GM21390 (cell line): ENCODE measurements around the gene GYPB.
A peak's percentile ranks its signal among the peaks of the same experiment; 100 is the strongest.
"Not testable (repeated sequence)": the region's sequence is repeated elsewhere in the genome, so short reads cannot be mapped to it uniquely, and the experiment has no call there.

Experiments used
- ATAC-seq: cut with Tn5 transposase; IDR thresholded peaks from one replicate; pipeline ENCODE4 v1.9.1; 2021; ENCODE audit not compliant: unreplicated experiment

Gene GYPB

GRCh38 chr4:144019277-144019676 lies at the start of gene GYPB:
TSS of gene GYPB (minus strand) at chr4:144019380. CDS start at chr4:144019287, 93 bp downstream.
- ATAC-seq: not testable (repeated sequence)

DNA sequence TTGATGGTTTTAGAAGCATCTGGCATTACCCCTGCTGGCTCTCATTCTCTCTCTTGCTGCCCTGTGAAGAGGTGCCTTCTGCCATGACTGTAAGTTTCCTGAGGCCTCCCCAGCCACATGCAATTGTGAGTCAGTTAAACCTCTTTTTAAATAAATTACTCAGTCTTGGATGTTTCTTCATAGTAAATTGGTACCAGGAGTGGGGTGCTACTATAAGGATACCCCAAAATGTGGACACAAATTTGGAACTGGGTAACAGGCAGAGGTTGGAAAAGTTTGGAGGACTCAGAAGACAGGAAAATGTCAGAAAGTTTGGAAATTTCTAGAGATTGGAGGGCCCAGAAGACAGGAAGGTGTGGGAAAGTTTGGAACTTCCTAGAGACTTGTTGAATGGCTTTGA lies 42.4 kb upstream of the GYPB start:
- not testable (repeated sequence) for ATAC-seq

GRCh38 chr4:144060234-144060859 lies 41.2 kb upstream of the GYPB start:
- not testable (repeated sequence) for ATAC-seq

- ATAC-seq: no peak
These were observed 37.6 kb upstream of the GYPB start for GRCh38 chr4:144056800-144057199.

GRCh38 chr4:144055336-144055735 lies 36.2 kb upstream of the GYPB start:
- not testable (repeated sequence) for ATAC-seq

DNA sequence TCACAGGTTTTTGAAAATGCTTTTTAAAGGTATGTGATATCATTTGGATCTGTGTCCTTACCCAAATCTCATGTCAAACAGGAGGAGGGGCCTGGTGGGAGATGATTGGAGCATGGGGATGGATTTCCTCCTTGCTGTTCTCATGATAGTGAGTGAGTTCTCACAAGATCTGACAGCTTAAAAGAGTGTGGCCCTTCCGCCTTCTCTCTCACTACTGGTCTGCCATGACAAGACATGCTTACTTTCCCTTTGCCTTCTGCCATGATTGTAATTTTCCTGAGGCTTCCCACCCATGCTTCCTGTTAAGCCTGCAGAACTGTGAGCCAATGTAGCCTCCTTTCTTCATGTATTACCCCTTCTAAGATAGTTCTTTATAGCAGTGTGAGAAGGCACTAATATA lies 32.3 kb upstream of the GYPB start:
- ATAC-seq: not testable (repeated sequence)

GRCh38 chr4:144050631-144051030 lies 31.5 kb upstream of the GYPB start:
- not testable (repeated sequence) for ATAC-seq

GRCh38 chr4:144049495-144050424 lies 30.6 kb upstream of the GYPB start:
- ATAC-seq: not testable (repeated sequence)

DNA sequence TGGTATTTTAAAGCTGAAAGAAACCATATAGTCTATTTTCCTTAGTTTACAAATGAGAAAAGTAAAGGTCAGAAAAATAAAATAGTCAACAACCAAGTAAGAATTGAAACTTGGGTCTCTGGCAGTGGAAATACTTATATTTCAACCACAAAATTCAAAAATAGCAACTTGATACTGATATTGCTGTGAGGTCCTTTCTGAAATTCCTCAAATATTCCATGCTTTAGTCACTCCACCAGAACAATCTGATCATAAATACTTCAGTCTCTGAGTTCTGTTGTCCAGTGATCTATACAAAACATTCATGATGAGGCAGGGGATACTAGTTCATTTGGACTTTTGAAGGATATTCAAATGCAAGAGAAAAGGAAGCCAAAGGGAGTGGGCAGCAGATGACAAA lies 25.8 kb upstream of the GYPB start:
- not testable (repeated sequence) for ATAC-seq

DNA sequence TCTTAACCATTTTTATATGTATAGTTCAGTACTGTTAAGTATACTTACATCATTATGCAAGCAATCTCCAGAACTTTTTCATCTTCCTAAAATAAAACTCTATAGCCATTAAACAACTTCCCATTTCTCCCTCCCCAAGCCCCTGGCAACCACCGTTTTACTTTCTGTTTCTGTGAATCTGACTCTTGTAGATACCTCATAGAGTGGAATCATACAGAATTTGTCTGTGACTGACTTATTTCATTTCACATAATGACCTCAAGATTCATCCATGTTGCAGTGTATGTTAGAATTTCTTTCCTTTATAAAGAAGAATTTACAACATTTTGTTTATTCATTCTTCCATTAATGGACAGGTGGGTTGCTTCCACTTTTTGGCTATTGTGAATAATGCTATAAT lies 13.4 kb upstream of the GYPB start:
- ATAC-seq: not testable (repeated sequence)

DNA sequence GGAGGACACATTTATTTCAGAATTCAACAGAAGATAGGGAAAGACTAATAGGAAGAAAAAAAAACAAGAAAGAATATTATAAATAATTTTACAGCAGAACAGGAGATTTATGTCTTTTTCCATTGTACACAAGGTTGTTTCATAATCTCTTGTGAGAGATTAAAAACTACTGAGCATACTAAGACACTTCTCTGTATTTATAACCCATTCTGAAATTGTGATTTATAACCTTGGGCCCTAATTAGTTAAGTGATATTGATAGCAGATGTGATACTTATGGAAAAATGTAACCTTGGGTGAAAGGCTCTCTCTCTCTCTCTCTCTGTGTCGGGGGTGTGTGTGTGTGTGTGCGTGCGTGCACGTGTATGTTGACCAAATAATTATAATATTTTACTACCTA lies 12.7 kb upstream of the GYPB start:
- ATAC-seq: not testable (repeated sequence)

GRCh38 chr4:144031369-144031768 lies 12.2 kb upstream of the GYPB start:
- ATAC-seq: not testable (repeated sequence)

DNA sequence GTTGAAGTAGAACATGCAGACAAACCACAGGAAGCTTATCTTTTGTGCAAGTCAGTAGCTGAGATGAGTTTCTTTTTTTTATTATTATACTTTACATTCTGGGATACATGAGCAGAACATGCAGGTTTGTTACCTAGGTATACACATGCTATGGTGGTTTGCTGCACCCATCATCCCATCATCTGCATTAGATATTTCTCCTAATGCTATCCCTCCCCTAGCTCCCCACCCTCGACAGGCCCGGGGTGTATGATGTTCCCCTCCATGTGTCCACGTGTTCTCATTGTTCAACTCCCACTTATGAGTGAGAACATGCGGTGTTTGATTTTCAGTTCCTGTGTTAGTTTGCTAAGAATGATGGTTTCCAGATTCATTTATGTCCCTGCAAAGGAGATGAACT lies 11.5 kb upstream of the GYPB start:
- ATAC-seq: not testable (repeated sequence)

- ATAC-seq: not testable (repeated sequence)
These were observed 7.5 kb upstream of the GYPB start for GRCh38 chr4:144026682-144027081.

DNA sequence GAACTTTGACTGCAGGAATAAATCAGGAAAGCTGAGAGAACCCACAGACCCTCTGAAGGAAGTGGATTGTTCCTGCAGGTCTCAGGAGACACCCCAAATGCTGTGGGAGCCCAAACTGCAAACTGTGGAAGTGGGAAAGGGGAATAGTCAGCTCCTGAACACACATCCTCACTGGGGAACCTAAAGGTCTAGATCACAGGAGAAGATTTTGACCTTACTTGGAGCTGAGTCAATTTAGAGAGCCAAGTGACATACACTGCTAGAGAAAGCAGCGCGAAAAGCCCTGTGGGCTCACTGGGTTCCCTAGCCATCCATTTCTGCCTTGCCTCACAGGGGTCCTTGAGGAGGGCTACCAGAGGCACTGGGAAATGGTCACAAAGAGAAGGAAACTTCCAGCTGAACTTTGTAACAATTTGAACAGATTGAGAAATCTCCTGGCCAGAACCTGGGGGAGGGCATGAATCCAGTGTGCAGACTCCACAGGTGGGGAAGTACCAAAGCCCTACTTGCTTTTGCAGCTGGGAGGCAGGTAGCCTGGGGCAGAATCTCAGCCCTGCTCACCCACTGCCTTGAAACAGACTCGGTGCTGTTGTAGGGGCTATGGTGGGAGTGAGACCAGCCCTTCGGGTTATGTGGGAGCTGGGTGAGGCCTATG lies 5.3 kb upstream of the GYPB start:
- ATAC-seq: not testable (repeated sequence)

DNA sequence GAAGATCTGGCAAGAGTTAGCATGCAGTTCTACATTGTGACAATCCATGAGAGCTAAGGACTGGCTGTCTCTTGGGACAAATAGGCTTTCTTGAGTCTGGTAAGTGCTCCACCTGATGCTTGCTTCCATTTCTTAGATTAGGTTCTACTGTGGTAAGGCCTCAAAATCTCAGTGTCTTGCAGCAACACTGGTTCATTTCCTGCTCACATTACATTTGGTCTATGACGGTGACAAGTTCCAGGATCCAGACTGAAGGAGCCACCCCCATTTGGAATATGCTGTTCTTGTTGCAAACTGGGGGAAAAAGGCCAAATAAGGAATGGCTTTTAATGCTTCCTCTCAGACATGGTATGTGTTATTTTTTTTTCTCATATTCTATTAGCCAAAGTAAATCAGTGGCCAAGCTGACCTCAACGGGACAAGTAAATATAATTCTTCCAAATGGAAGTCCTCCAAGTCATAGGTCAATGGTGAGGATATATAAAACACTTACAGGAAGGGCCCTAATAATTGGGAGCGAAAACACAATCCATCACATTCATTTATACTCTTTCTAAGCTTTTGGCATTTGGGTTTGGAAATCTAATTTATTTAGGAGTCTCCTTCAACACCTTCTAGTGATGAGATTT lies 3.7 kb upstream of the GYPB start:
- ATAC-seq: not testable (repeated sequence)

GRCh38 chr4:144021336-144021990 lies 2.3 kb upstream of the GYPB start:
- ATAC-seq: peak; percentile 82

GRCh38 chr4:144018223-144019000 lies 768 bp downstream of the GYPB start:
- ATAC-seq: not testable (repeated sequence)

- not testable (repeated sequence) for ATAC-seq
These were observed 1.9 kb downstream of the GYPB start for GRCh38 chr4:144017271-144017670.
